Measurements from ENCODE around the gene AFF1. TPM values are rescaled to one million over a fixed set of nuclear protein-coding genes. Genes with fewer than 3 reads are reported as not detected.

AFF1 gene
- total RNA-seq, 4 donors from 2014 or later, result 22.9 to 47.1 (median 34.0) TPM

- intact Hi-C loops (cut with DNase I), result no loop called here
- peaks cover 26 to 90% (median 48%) of the 10 kb centered on the region in 3 donors for H3K4me1 ChIP-seq
- WGBS, 2 donors, result 53 to 55% methylated on average over 7 to 10 of the region's 10 CpGs
- peak overlapping the region in 1 of 4 donors; percentile 3 for H3K4me3 ChIP-seq
- H3K27me3 ChIP-seq, result no peaks in the 10 kb centered on the region
- TF ChIP-seq CTCF (IDR thresholded peaks at IDR 0.05) (no peak), POLR2A (IDR thresholded peaks at IDR 0.05) (no peak)
- H3K9me3 ChIP-seq, result no peaks in the 10 kb centered on the region
- peaks cover 0 to 26% (median 4%) of the 10 kb centered on the region in 3 donors for H3K36me3 ChIP-seq
- peak overlapping the region in 3 of 4 donors; percentile 54 to 75 (median 70) for H3K27ac ChIP-seq
- no peak for DNase-seq
Observed at GRCh38 chr4:87053802-87054767, 119.3 kb downstream of the AFF1 start.

- intact Hi-C loops (cut with DNase I), result no loop called here
- WGBS, 2 donors, result 55 to 60% methylated on average over 3 of the region's 3 CpGs
Observed at GRCh38 chr4:87054900-87055299, 120.1 kb downstream of the AFF1 start.

GRCh38 chr4:87055311-87055710 lies 120.5 kb downstream of the AFF1 start:
- intact Hi-C loops (cut with DNase I), result no loop called here
- peaks cover 34 to 94% (median 52%) of the 10 kb centered on the region in 3 donors for H3K4me1 ChIP-seq
- no peak for DNase-seq

More at GRCh38 chr4:87054900-87055299, 120.1 kb downstream of the AFF1 start:
- peaks cover 34 to 93% (median 52%) of the 10 kb centered on the region in 3 donors for H3K4me1 ChIP-seq
- peak overlapping the region in 3 of 4 donors; percentile 54 to 75 (median 70) for H3K27ac ChIP-seq
- DNase-seq, result no peak
- no peaks in the 10 kb centered on the region for H3K27me3 ChIP-seq
- H3K9me3 ChIP-seq, result no peaks in the 10 kb centered on the region
- H3K4me3 ChIP-seq, result peak overlapping the region in 1 of 4 donors; percentile 3
- TF ChIP-seq POLR2A (IDR thresholded peaks at IDR 0.05) (no peak), CTCF (IDR thresholded peaks at IDR 0.05) (no peak)
- H3K36me3 ChIP-seq, result peaks cover 0 to 26% (median 4%) of the 10 kb centered on the region in 3 donors

GRCh38 chr4:87056881-87057280 lies 122.1 kb downstream of the AFF1 start:
- 79 to 85% methylated on average over 2 of the region's 2 CpGs for WGBS, 2 donors
- Histone ChIP-seq H3K36me3 (peaks cover 0 to 8% (median 4%) of the 10 kb centered on the region in 3 donors), H3K27ac (peak overlapping the region in 3 of 4 donors; percentile 54 to 70 (median 59)), H3K4me3 (no peak overlapping the region), H3K4me1 (peaks cover 38 to 100% (median 54%) of the 10 kb centered on the region in 3 donors), H3K27me3 (no peaks in the 10 kb centered on the region), H3K9me3 (no peaks in the 10 kb centered on the region)
- TF ChIP-seq POLR2A (IDR thresholded peaks at IDR 0.05) (no peak), CTCF (IDR thresholded peaks at IDR 0.05) (no peak)
- no peak for DNase-seq
- intact Hi-C loops (cut with DNase I), result no loop called here

More at GRCh38 chr4:87055311-87055710, 120.5 kb downstream of the AFF1 start:
- 34 to 41% methylated on average over 2 of the region's 2 CpGs for WGBS, 2 donors
- TF ChIP-seq POLR2A (IDR thresholded peaks at IDR 0.05), result no peak
- no peak for TF ChIP-seq CTCF (IDR thresholded peaks at IDR 0.05)
- H3K27ac ChIP-seq, result peak overlapping the region in 3 of 4 donors; percentile 54 to 75 (median 70)
- peaks cover 0 to 23% (median 4%) of the 10 kb centered on the region in 3 donors for H3K36me3 ChIP-seq
- no peaks in the 10 kb centered on the region for H3K9me3 ChIP-seq
- peak overlapping the region in 1 of 4 donors; percentile 3 for H3K4me3 ChIP-seq
- H3K27me3 ChIP-seq, result no peaks in the 10 kb centered on the region

Data from esophagus squamous epithelium (tissue), 5 donors.